Measurements from ENCODE around the gene MAGEC3.

- TF ChIP-seq CTCF (IDR thresholded peaks at IDR 0.05) (no peak), POLR2A (IDR thresholded peaks at IDR 0.05) (no peak)
These were observed 107.3 kb downstream of the MAGEC3 start for GRCh38 chrX:141945426-141945825.

Measured in testis (tissue), 2 donors.